Caki2 (cell line): ENCODE measurements around the gene DGCR2. TPM values are rescaled to one million over a fixed set of nuclear protein-coding genes. Genes with fewer than 3 reads are reported as not detected.
"Not testable (repeated sequence)": the region's sequence is repeated elsewhere in the genome, so short reads cannot be mapped to it uniquely, and the experiment has no call there.

Source experiments
- DNase-seq: peaks from one replicate; pipeline ENCODE4 v3.0.0-alpha.2; 2015; ENCODE audit warnings: low read depth
- in situ Hi-C: cut with HindIII; loops from 2 replicates; pipeline ENCODE4 v1.10.0; 2016; ENCODE audit warnings: low sequenced_read_pairs, low pct_unique_long_range_greater_than_20kb, mixed read lengths
- total RNA-seq: library from RNA; depleted of rRNA; stranded (reverse); fragments of >200 nt; shearing (Covaris generic); gene quantifications from 2 replicates; pipeline ENCODE4 v1.2.3, GENCODE V29; 2014; ENCODE audit warnings: low replicate concordance

The DGCR2 gene
- total RNA-seq, 1 experiment from 2014 or later, result 72.3 TPM

- in situ Hi-C loops, result no loop called here
- no peak for DNase-seq
Measured at GRCh38 chr22:19057999-19058491, 64.2 kb downstream of the DGCR2 start.

GRCh38 chr22:19057539-19057938 lies 64.7 kb downstream of the DGCR2 start:
- in situ Hi-C loops, result no loop called here
- DNase-seq, result no peak

GRCh38 chr22:19056951-19057401 lies 65.2 kb downstream of the DGCR2 start:
- in situ Hi-C loops, result no loop called here
- no peak for DNase-seq

- no peak for DNase-seq
- in situ Hi-C loops, result no loop called here
Measured at GRCh38 chr22:19055801-19056200, 66.4 kb downstream of the DGCR2 start.

GRCh38 chr22:19052941-19053541 lies 69.2 kb downstream of the DGCR2 start:
- no peak for DNase-seq
- in situ Hi-C loops, result no loop called here

- in situ Hi-C loops, result no loop called here
- DNase-seq, result no peak
Measured at GRCh38 chr22:19051381-19052072, 70.7 kb downstream of the DGCR2 start.

- DNase-seq, in situ Hi-C loops: not testable (repeated sequence)
Measured at GRCh38 chr22:19050847-19051246, 71.4 kb downstream of the DGCR2 start.

GRCh38 chr22:19050117-19050516 lies 72.1 kb downstream of the DGCR2 start:
- no peak for DNase-seq
- in situ Hi-C loops, result no loop called here

- no peak for DNase-seq
- in situ Hi-C loops, result no loop called here
Measured at GRCh38 chr22:19048531-19048930, 73.7 kb downstream of the DGCR2 start.

- no peak for DNase-seq
- in situ Hi-C loops, result no loop called here
Measured at GRCh38 chr22:19047993-19048392, 74.2 kb downstream of the DGCR2 start.

GRCh38 chr22:19046719-19047609 lies 75.2 kb downstream of the DGCR2 start:
- DNase-seq, result no peak
- in situ Hi-C loops, result no loop called here

- in situ Hi-C loops, result no loop called here
Measured at GRCh38 chr22:19046287-19046686, 75.9 kb downstream of the DGCR2 start.

GRCh38 chr22:19045094-19045493 lies 77.1 kb downstream of the DGCR2 start:
- in situ Hi-C loops, result no loop called here
- DNase-seq, result no peak

More at GRCh38 chr22:19046287-19046686, 75.9 kb downstream of the DGCR2 start:
- DNase-seq, result no peak

- in situ Hi-C loops, result no loop called here
- DNase-seq, result no peak
Measured at GRCh38 chr22:19044381-19044780, 77.8 kb downstream of the DGCR2 start.

- no peak for DNase-seq
- in situ Hi-C loops, result no loop called here
Measured at GRCh38 chr22:19043121-19044085, 78.8 kb downstream of the DGCR2 start.

GRCh38 chr22:19042285-19043120 lies 79.7 kb downstream of the DGCR2 start:
- no peak for DNase-seq
- in situ Hi-C loops, result no loop called here

GRCh38 chr22:19041704-19042074 lies 80.5 kb downstream of the DGCR2 start:
- DNase-seq, result no peak
- in situ Hi-C loops, result no loop called here
